Neuron (in vitro differentiated cells): ENCODE data around the gene KRTAP9-3.
"Not testable (repeated sequence)": the region's sequence is repeated elsewhere in the genome, so short reads cannot be mapped to it uniquely, and the experiment has no call there.

Experiments used
- H2AFZ ChIP-seq: one replicate; pipeline ENCODE4 v1.6.1; 2013; ENCODE audit warnings: low read depth, mild to moderate bottlenecking, inconsistent platforms, low read length, moderate library complexity
- H3K27me3 ChIP-seq: one replicate; pipeline ENCODE4 v1.6.1; 2013; ENCODE audit warnings: low read length; ENCODE audit not compliant: insufficient read depth
- H3K36me3 ChIP-seq: one replicate; pipeline ENCODE4 v1.6.1; 2013; ENCODE audit warnings: low read length; ENCODE audit not compliant: insufficient read depth
- H3K4me1 ChIP-seq: one replicate; pipeline ENCODE4 v1.6.1; 2013; ENCODE audit warnings: low read length; ENCODE audit not compliant: insufficient read depth
- H3K4me3 ChIP-seq: 2 replicates; pipeline ENCODE4 v1.5.1; 2013; ENCODE audit warnings: mild to moderate bottlenecking, low read length, moderate library complexity
- H3K9me3 ChIP-seq: one replicate; pipeline ENCODE4 v1.6.1; 2013; ENCODE audit warnings: low read length

KRTAP9-3 gene

GRCh38 chr17:41226598-41227095, 5.6 kb upstream of the KRTAP9-3 start, which contains the start of gene KRTAP9-2:
TSS of gene KRTAP9-2 (plus strand) at chr17:41226648. CDS start at chr17:41226655, 7 bp downstream.
- not testable (repeated sequence) for H3K9me3 ChIP-seq, H3K36me3 ChIP-seq, H3K27me3 ChIP-seq, H2AFZ ChIP-seq, H3K4me3 ChIP-seq, H3K4me1 ChIP-seq

DNA sequence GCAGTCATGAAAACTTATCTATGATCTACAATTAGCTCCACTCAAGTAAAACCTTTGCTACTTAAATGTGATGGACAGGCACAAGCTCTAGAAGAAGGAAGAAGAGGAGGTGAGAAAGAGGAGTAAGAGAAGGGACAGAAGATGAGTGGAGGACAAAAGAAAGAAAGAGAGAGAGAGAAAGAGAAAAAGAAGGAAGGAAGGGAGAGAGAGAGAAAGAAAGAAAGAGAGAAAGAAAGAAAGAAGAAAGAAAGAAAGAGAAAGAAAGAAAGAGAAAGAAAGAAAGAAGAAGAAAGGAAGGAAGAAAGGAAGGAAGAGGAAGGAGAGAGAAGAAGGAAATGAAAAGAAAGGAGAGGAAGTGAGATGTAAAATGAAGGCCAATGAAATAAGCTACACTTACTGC, 2.2 kb upstream of the KRTAP9-3 start:
- no peak overlapping the region for H2AFZ ChIP-seq
- no peaks in the 10 kb centered on the region for H3K9me3 ChIP-seq
- no peak overlapping the region for H3K4me3 ChIP-seq
- peaks cover 4% of the 10 kb centered on the region for H3K27me3 ChIP-seq
- no peaks in the 10 kb centered on the region for H3K36me3 ChIP-seq
- peaks cover 2% of the 10 kb centered on the region for H3K4me1 ChIP-seq

DNA sequence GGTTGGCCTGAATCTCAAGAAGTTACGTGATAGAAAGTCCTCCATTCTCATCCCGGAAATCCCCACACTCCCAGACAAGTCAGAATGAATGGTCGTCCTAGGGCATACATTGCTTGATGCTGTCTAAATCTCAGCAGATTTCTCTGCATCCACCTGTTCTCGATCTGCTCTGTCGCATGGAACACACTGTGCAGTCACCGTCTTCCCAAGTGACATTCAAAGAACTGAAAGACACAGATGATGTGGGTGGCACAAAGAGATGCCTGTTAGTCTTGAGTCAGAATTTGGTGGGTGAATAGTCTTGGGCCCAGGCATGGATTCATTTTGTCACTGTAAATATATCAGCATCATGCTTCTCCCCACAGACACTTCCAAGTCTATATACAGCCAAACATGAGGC, 518 bp upstream of the KRTAP9-3 start:
- Histone ChIP-seq H3K27me3 (peaks cover 4% of the 10 kb centered on the region), H3K36me3 (no peaks in the 10 kb centered on the region)

GRCh38 chr17:41237116-41237515, 4.9 kb downstream of the KRTAP9-3 start:
- H3K36me3 ChIP-seq, H3K4me3 ChIP-seq, H3K9me3 ChIP-seq, H2AFZ ChIP-seq, H3K4me1 ChIP-seq, H3K27me3 ChIP-seq: not testable (repeated sequence)

More for the DNA sequence above, 518 bp upstream of the KRTAP9-3 start:
- Histone ChIP-seq H3K9me3 (no peaks in the 10 kb centered on the region), H2AFZ (no peak overlapping the region), H3K4me1 (peaks cover 2% of the 10 kb centered on the region), H3K4me3 (no peak overlapping the region)

DNA sequence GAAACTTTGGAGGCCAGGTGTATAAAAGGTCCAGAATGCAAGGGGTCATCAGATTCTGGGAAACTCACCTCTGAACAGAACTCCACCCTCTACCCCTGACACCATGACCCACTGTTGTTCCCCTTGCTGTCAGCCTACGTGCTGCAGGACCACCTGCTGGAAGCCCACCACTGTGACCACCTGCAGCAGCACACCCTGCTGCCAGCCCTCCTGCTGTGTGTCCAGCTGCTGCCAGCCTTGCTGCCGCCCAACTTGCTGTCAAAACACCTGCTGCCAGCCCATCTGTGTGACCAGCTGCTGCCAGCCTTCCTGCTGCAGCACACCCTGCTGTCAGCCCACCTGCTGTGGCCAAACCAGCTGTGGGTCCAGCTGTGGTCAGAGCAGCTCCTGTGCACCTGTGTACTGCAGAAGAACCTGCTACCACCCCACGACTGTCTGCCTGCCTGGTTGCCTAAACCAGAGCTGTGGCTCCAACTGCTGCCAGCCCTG, 5.7 kb downstream of the KRTAP9-3 start, which contains the start of gene KRTAP9-8:
KRTAP9-8 (plus strand) TSS at position 51 of the 489 bp plus-strand sequence; CDS start at position 104, 53 bp downstream.
- H3K9me3 ChIP-seq, H3K36me3 ChIP-seq, H3K4me3 ChIP-seq, H3K4me1 ChIP-seq, H3K27me3 ChIP-seq, H2AFZ ChIP-seq: not testable (repeated sequence)

GRCh38 chr17:41246995-41247787, 14.9 kb downstream of the KRTAP9-3 start:
- not testable (repeated sequence) for H3K36me3 ChIP-seq, H3K4me1 ChIP-seq, H2AFZ ChIP-seq, H3K4me3 ChIP-seq, H3K9me3 ChIP-seq, H3K27me3 ChIP-seq

DNA sequence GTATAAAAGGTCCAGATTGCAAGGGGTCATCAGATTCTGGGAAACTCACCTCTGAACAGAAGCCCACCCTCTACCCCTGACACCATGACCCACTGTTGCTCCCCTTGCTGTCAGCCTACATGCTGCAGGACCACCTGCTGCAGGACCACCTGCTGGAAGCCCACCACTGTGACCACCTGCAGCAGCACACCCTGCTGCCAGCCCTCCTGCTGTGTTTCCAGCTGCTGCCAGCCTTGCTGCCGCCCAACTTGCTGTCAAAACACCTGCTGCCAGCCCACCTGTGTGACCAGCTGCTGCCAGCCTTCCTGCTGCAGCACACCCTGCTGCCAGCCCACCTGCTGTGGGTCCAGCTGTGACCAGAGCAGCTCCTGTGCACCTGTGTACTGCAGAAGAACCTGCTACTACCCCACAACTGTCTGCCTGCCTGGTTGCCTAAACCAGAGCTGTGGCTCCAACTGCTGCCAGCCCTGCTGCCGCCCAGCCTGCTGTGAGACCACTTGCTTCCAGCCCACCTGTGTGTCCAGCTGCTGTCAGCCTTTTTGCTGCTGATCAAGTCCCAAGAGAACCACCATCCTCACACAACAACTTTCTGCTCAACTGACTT, 17.5 kb downstream of the KRTAP9-3 start, which contains the start of gene KRTAP9-4:
KRTAP9-4 (plus strand) TSS at position 51 of the 604 bp plus-strand sequence; CDS start at position 85, 34 bp downstream.
- not testable (repeated sequence) for H3K36me3 ChIP-seq

DNA sequence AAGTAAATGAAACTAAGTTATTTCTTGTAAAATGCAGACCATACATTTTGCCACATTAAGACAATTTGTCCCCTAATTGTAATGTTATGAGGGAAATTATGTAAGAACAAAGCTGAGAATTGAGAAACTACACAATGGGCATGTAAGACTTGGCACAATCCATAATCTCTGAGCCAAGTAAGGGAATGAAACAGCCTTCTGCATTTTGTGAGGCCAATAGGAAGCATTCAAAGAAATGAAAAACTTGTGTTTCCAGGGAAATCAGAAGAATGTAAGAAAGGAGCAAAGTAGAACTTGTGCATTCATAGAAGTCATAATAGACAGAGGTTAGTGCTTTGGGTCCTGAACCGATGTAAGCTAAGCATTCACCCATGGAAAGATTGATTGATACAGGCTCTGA, 19.0 kb downstream of the KRTAP9-3 start:
- Histone ChIP-seq H3K4me3 (no peak overlapping the region), H3K9me3 (no peaks in the 10 kb centered on the region), H3K27me3 (no peaks in the 10 kb centered on the region), H3K36me3 (no peaks in the 10 kb centered on the region), H3K4me1 (no peaks in the 10 kb centered on the region), H2AFZ (no peak overlapping the region)

More for the DNA sequence above, 17.5 kb downstream of the KRTAP9-3 start, which contains the start of gene KRTAP9-4:
- not testable (repeated sequence) for H3K4me1 ChIP-seq, H2AFZ ChIP-seq, H3K4me3 ChIP-seq, H3K9me3 ChIP-seq, H3K27me3 ChIP-seq

DNA sequence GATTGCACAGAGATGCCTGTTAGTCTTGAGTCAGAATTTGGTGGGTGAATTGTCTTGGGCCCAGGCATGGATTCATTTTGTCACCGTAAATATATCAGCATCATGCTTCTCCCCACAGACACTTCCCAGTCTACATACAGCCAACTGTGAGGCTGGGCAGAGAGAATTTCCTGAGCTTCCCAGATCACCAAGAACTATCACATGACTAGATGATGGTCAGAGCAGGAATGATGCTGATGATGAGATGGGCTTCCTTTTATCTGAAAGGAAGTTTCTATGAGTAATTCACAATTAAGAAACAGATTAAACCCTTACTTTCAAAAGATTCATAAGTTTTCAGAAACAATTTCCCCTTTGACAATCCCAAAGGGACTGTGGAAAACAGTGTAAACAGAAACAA, 22.6 kb downstream of the KRTAP9-3 start:
- H3K4me1 ChIP-seq = no peaks in the 10 kb centered on the region
- H3K27me3 ChIP-seq = no peaks in the 10 kb centered on the region
- no peaks in the 10 kb centered on the region for H3K9me3 ChIP-seq
- no peaks in the 10 kb centered on the region for H3K36me3 ChIP-seq
- no peak overlapping the region for H2AFZ ChIP-seq
- no peak overlapping the region for H3K4me3 ChIP-seq

DNA sequence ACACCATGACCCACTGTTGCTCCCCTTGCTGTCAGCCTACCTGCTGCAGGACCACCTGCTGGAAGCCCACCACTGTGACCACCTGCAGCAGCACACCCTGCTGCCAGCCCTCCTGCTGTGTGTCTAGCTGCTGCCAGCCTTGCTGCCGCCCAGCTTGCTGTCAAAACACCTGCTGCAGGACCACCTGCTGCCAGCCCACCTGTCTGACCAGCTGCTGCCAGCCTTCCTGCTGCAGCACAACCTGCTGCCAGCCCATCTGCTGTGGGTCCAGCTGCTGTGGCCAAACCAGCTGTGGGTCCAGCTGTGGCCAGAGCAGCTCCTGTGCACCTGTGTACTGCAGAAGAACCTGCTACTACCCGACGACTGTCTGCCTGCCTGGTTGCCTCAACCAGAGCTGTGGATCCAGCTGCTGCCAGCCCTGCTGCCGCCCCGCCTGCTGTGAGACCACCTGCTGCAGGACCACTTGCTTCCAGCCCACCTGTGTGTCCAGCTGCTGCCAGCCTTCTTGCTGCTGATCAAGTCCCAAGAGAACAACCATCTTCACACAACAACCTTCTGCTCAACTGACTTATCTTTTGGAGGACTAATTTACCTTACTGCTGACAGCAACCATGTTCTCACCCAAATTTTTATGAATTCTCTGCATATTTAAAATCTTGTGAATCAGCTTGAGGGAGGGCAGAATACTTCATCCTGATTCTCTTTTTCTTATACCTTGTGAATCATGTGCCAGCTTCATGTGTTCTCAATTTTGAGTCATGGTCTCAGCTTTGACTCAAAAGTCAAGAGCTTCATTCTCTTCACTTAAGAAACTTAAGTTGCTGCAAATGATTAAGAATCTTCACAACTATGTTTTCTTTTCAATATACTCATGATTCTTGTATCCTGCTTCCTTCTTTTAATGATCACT, 23.4 kb downstream of the KRTAP9-3 start, which contains the start of gene KRTAP9-9:
KRTAP9-9 (plus strand) TSS at position 4 of the 910 bp plus-strand sequence.
- not testable (repeated sequence) for H3K27me3 ChIP-seq, H2AFZ ChIP-seq, H3K9me3 ChIP-seq, H3K4me3 ChIP-seq, H3K4me1 ChIP-seq, H3K36me3 ChIP-seq

- Histone ChIP-seq H2AFZ (no peak overlapping the region), H3K36me3 (no peaks in the 10 kb centered on the region), H3K27me3 (no peaks in the 10 kb centered on the region), H3K4me1 (no peaks in the 10 kb centered on the region), H3K9me3 (no peaks in the 10 kb centered on the region), H3K4me3 (no peak overlapping the region)
Measured at GRCh38 chr17:41256291-41256685, 24.0 kb downstream of the KRTAP9-3 start.

DNA sequence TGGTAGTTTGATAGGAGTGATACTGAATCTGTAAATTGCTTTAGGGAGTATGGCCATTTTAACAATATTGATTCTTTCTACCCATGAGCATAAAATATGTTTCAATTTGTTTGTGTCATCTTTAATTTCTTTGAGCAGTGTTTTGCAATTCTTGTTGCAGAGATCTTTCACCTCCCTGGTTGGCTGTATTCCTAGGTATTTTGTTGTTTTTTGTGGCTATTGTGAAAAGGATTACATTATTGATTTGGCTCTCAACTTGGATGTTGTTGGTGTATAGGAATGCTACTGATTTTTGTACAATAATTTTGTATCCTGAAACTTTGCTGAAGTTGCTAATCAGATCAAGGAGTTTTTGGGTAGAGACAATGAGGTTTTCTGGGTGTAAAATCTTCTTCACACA, 26.2 kb downstream of the KRTAP9-3 start:
- H3K27me3 ChIP-seq = no peaks in the 10 kb centered on the region
- H3K9me3 ChIP-seq = no peaks in the 10 kb centered on the region
- H3K4me1 ChIP-seq = no peaks in the 10 kb centered on the region
- H3K4me3 ChIP-seq = no peak overlapping the region
- H2AFZ ChIP-seq = no peak overlapping the region
- no peaks in the 10 kb centered on the region for H3K36me3 ChIP-seq
